NB4 (cell line): ENCODE results near the gene SAFB.

Experiments
- POLR2A ChIP-seq: IDR thresholded peaks from 2 replicates; pipeline ENCODE4 v1.6.1; 2011; ENCODE audit warnings: mild to moderate bottlenecking; ENCODE audit not compliant: insufficient read length; ENCODE audit errors: extremely low read depth
- TF ChIP-seq, protein P1 (sequence below): IDR thresholded peaks from one replicate; pipeline ENCODE4 v1.5.1; 2012; ENCODE audit warnings: low read depth, low read length

DNA sequence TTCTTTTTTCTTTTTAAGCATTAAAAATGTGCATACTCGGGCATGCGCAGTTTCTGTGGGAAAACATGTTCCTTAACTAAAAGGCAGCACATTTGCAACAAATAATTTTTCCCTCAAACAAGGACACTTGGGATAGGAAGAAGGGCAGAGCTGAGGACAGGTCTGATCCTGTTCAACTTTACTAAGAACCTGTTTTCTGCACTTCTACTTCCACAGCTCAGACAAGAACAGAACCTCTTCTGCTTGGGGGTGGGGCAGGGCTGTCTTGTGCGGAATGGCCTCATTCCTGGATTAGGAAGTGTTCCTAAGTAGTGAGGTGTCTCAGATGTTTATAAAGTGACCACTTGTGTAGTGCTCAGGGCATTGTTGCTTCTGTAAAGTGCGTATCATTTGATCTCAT, 18.3 kb downstream of the SAFB start:
- no peak for TF ChIP-seq POLR2A
- TF ChIP-seq, protein P1, sequence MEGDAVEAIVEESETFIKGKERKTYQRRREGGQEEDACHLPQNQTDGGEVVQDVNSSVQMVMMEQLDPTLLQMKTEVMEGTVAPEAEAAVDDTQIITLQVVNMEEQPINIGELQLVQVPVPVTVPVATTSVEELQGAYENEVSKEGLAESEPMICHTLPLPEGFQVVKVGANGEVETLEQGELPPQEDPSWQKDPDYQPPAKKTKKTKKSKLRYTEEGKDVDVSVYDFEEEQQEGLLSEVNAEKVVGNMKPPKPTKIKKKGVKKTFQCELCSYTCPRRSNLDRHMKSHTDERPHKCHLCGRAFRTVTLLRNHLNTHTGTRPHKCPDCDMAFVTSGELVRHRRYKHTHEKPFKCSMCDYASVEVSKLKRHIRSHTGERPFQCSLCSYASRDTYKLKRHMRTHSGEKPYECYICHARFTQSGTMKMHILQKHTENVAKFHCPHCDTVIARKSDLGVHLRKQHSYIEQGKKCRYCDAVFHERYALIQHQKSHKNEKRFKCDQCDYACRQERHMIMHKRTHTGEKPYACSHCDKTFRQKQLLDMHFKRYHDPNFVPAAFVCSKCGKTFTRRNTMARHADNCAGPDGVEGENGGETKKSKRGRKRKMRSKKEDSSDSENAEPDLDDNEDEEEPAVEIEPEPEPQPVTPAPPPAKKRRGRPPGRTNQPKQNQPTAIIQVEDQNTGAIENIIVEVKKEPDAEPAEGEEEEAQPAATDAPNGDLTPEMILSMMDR, result no peak
